ENCODE measurements around the gene PTPRN2. TPM values are rescaled to one million over a fixed set of nuclear protein-coding genes. Genes with fewer than 3 reads are reported as not detected.

PTPRN2 gene
- total and polyA plus RNA-seq, 9 of the 15 experiments (the other 6 are each of a cell fraction or from before 2014, with no cell fraction given) = not detected

- H3K27me3 ChIP-seq (ENCODE audit: control insufficient read depth in 2 of 2, insufficient read depth in 2 of 2, low read length in 2 of 2) = peaks cover 69 to 75% of the 10 kb centered on the region in 2 experiments
- intact Hi-C loops (cut with micrococcal nuclease) = no loop called here
These were observed 1058.8 kb downstream of the PTPRN2 start for GRCh38 chr7:157528785-157529341.

More at GRCh38 chr7:157528785-157529341, 1058.8 kb downstream of the PTPRN2 start:
- FAIRE-seq = no peak
- in situ Hi-C loops (cut with MboI) = no loop called here
- H3K4me3 ChIP-seq = no peak overlapping the region
- 0 out of 2 replicates have a peak, but pooled peaks cover 3% of the 10 kb centered on the region for H4K20me1 ChIP-seq (replicated peaks; ENCODE audit: control insufficient read depth, insufficient read depth, low read length)
- BruUV-seq (replicated peaks) = no TSS peak
- ChIA-PET CTCF (ENCODE audit: low intra/inter-chr PET ratio) (no interaction called here), POLR2A (interaction anchor here (0.6 to 0.7 kb wide), 2 partner anchors 68 to 1907 kb away, joined by 3 to 4 read pairs; no protein-coding TSS in a partner anchor)
- TF ChIP-seq PHF8 (IDR thresholded peaks at IDR 0.05; ENCODE audit: borderline replicate concordance, low read length) = no peak
- no peak for TF ChIP-seq KDM1A (IDR thresholded peaks at IDR 0.05)
- TF ChIP-seq CEBPG (CRISPR knock-in tag; IDR thresholded peaks at IDR 0.05) = no peak
- no peak for TF ChIP-seq CEBPG (tag; conservative IDR thresholded peaks at IDR 0.05 in 1 of 2, IDR thresholded peaks at IDR 0.05 in 1 of 2)
- TF ChIP-seq, protein P1, sequence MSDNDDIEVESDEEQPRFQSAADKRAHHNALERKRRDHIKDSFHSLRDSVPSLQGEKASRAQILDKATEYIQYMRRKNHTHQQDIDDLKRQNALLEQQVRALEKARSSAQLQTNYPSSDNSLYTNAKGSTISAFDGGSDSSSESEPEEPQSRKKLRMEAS (CRISPR knock-in tag; IDR thresholded peaks at IDR 0.05) = no peak
- no peak for TF ChIP-seq EHMT2 (IDR thresholded peaks at IDR 0.05)
- no peak for TF ChIP-seq ZNF184 (CRISPR knock-in tag; IDR thresholded peaks at IDR 0.05)
- no peak for TF ChIP-seq ZNF717 (CRISPR knock-in tag; IDR thresholded peaks at IDR 0.05)
- TF ChIP-seq, protein P2, sequence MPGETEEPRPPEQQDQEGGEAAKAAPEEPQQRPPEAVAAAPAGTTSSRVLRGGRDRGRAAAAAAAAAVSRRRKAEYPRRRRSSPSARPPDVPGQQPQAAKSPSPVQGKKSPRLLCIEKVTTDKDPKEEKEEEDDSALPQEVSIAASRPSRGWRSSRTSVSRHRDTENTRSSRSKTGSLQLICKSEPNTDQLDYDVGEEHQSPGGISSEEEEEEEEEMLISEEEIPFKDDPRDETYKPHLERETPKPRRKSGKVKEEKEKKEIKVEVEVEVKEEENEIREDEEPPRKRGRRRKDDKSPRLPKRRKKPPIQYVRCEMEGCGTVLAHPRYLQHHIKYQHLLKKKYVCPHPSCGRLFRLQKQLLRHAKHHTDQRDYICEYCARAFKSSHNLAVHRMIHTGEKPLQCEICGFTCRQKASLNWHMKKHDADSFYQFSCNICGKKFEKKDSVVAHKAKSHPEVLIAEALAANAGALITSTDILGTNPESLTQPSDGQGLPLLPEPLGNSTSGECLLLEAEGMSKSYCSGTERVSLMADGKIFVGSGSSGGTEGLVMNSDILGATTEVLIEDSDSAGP (CRISPR knock-in tag; IDR thresholded peaks at IDR 0.05) = no peak
- H3K4me2 ChIP-seq (ENCODE audit: insufficient read depth, low read length) = no peak overlapping the region
- WGBS (ENCODE audit: insufficient coverage, low coverage, missing lambda C conversion rate) = 11% methylated on average over 19 of the region's 19 CpGs
- no peak overlapping the region for H2AFZ ChIP-seq (ENCODE audit: low read depth, low read length)
- ATAC-seq = no peak
- H3K27ac ChIP-seq (ENCODE audit: extremely low read depth, low read depth, low read length) = no peak overlapping the region
- H3K79me2 ChIP-seq (ENCODE audit: control insufficient read depth, insufficient read depth, low read length) = no peaks in the 10 kb centered on the region
- no peaks in the 10 kb centered on the region for H3K36me3 ChIP-seq (ENCODE audit: control insufficient read depth, insufficient read depth, low read length)
- H3K9me3 ChIP-seq (replicated peaks; ENCODE audit: control insufficient read depth, insufficient read depth, low read depth, low read length) = no peaks in the 10 kb centered on the region
- DNase-seq (ENCODE audit: extremely low read depth in 1 of 4, low spot score in 3 of 4) = no peak
- no peaks in the 10 kb centered on the region for H3K9me1 ChIP-seq (ENCODE audit: control insufficient read depth, insufficient read depth, low read length)
- H3K4me1 ChIP-seq (replicated peaks in 1 of 2; ENCODE audit: control insufficient read depth in 2 of 2, insufficient read depth in 2 of 2, low read length in 2 of 2) = peaks cover 2 to 14% of the 10 kb centered on the region in 2 experiments; a peak in 3 of 5 replicates
- H3K9ac ChIP-seq (ENCODE audit: insufficient read depth in 1 of 2, low read depth in 2 of 2, low read length in 2 of 2) = no peak overlapping the region; a peak in 1 of 4 replicates
